ENCODE data around the gene AATK.

DNA sequence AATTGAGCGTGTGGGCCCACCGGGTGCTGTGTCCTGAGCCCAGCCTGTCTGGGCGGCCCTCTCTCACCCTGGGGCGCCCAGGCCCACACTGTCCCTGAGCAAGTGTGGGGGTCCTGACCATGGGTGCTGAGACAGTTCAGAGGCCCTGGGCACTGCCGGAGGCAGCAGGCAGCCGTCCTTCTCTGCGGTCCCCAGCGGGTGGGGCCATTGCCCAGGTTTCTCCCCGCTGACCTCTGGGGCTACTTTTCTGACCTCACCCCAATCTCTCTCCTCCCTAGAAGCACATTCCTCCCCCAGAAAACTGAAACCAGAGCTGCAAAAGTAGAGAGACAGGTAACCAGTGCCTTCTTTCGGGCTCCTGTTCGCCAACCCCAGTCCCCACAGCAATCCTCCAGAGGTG lies 36.7 kb downstream of the AATK start:
- TF ChIP-seq, protein P1, sequence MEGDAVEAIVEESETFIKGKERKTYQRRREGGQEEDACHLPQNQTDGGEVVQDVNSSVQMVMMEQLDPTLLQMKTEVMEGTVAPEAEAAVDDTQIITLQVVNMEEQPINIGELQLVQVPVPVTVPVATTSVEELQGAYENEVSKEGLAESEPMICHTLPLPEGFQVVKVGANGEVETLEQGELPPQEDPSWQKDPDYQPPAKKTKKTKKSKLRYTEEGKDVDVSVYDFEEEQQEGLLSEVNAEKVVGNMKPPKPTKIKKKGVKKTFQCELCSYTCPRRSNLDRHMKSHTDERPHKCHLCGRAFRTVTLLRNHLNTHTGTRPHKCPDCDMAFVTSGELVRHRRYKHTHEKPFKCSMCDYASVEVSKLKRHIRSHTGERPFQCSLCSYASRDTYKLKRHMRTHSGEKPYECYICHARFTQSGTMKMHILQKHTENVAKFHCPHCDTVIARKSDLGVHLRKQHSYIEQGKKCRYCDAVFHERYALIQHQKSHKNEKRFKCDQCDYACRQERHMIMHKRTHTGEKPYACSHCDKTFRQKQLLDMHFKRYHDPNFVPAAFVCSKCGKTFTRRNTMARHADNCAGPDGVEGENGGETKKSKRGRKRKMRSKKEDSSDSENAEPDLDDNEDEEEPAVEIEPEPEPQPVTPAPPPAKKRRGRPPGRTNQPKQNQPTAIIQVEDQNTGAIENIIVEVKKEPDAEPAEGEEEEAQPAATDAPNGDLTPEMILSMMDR (conservative IDR thresholded peaks at IDR 0.05; ENCODE audit: low read depth, low read length): peak; percentile 35; the same call in 1 of the 2 replicates
- no peak for TF ChIP-seq EZH2phosphoT487 (IDR thresholded peaks at IDR 0.05; ENCODE audit: borderline replicate concordance, low read length)
